HepG2 (cell line): Measurements from ENCODE around the gene ADM5. TPM values are rescaled to one million over a fixed set of nuclear protein-coding genes. Genes with fewer than 3 reads are reported as not detected.

Source experiments
- ETV6 ChIP-seq: sonication (generic); formaldehyde crosslinking; conservative IDR thresholded peaks from 2 replicates; pipeline ENCODE4 v1.4.0; 2020; ENCODE audit warnings: missing genetic modification reagents
- MED8 ChIP-seq: sonication (generic); formaldehyde crosslinking; IDR thresholded peaks from 2 replicates; pipeline ENCODE4 v1.8.1; 2023; ENCODE audit warnings: mild to moderate bottlenecking, missing genetic modification reagents; ENCODE audit not compliant: insufficient replicate concordance
- PHF5A ChIP-seq: IDR thresholded peaks from one replicate; pipeline ENCODE4 v1.6.1; 2018; ENCODE audit warnings: low read depth, missing genetic modification reagents; ENCODE audit not compliant: unreplicated experiment
- SMARCC2 ChIP-seq: fragments of 450-650 bp; IDR thresholded peaks from 2 replicates; pipeline ENCODE4 v1.6.1; 2017; ENCODE audit warnings: antibody characterized with exemption, mild to moderate bottlenecking
- ZBTB3 ChIP-seq: sonication (generic); formaldehyde crosslinking; IDR thresholded peaks from 2 replicates; pipeline ENCODE4 v1.4.0; 2020; ENCODE audit warnings: low read depth, mild to moderate bottlenecking, moderate library complexity, missing genetic modification reagents, borderline replicate concordance
- ZNF782 ChIP-seq: sonication (generic); formaldehyde crosslinking; IDR thresholded peaks from 2 replicates; pipeline ENCODE4 v1.4.0; 2020; ENCODE audit warnings: missing genetic modification reagents, mild to moderate bottlenecking, borderline replicate concordance
- polyA plus RNA-seq, 8 experiments: library from polyadenylated mRNA; depleted of rRNA in 3 of 8; stranded (reverse) in 7 of 8; unstranded in 1 of 8; fragments of >200 nt; fragmentation: Illumina TruSeq in 4 of 8; extraction: Trizol in 4 of 8; gene quantifications; 2 replicates each; pipeline versions ENCODE4 v1.2.1 to v1.2.3, GENCODE V29; 2011 to 2016; ENCODE audit warnings: low read depth in 4 of 8, missing spikeins in 1 of 8, mixed read lengths in 1 of 8; ENCODE audit not compliant: insufficient read depth in 1 of 8
- total RNA-seq, 5 experiments: library from RNA; depleted of rRNA; stranded (reverse); fragments of >200 nt; fragmentation: Illumina TruSeq; extraction: Trizol; gene quantifications; 2 replicates each; pipeline ENCODE4 v1.2.3, GENCODE V29; 2016; ENCODE audit warnings: low read depth in 1 of 5
- TF ChIP-seq, protein P1 (sequence below): sonication (generic); formaldehyde crosslinking; conservative IDR thresholded peaks from 2 replicates; pipeline ENCODE4 v1.8.0; 2022; ENCODE audit warnings: low read depth, missing genetic modification reagents
- TF ChIP-seq, protein P2 (sequence below): sonication (generic); formaldehyde crosslinking; IDR thresholded peaks from 2 replicates; pipeline ENCODE4 v1.4.0; 2020; ENCODE audit warnings: missing genetic modification reagents
- TF ChIP-seq, protein P3 (sequence below): IDR thresholded peaks from 2 replicates; pipeline ENCODE4 v1.6.1; 2012; ENCODE audit warnings: low read depth, low read length, improper control_type of control experiment
- TF ChIP-seq, protein P4 (sequence below): IDR thresholded peaks from 2 replicates; pipeline ENCODE4 v1.6.1; 2016; ENCODE audit warnings: low read depth, borderline replicate concordance
- TF ChIP-seq, protein P5 (sequence below): sonication (generic); formaldehyde crosslinking; IDR thresholded peaks from 2 replicates; pipeline ENCODE4 v1.4.0; 2020; ENCODE audit warnings: mild to moderate bottlenecking, missing genetic modification reagents
- TF ChIP-seq, protein P6 (sequence below): IDR thresholded peaks from 2 replicates; pipeline ENCODE4 v1.6.1; 2016; ENCODE audit warnings: missing biosample characterization, missing genetic modification reagents, low read depth

Gene ADM5
- total and polyA plus RNA-seq, 2 of the 13 experiments (the other 11 are each of a cell fraction or from before 2014, with no cell fraction given) = 2.7 to 4.1 TPM

DNA sequence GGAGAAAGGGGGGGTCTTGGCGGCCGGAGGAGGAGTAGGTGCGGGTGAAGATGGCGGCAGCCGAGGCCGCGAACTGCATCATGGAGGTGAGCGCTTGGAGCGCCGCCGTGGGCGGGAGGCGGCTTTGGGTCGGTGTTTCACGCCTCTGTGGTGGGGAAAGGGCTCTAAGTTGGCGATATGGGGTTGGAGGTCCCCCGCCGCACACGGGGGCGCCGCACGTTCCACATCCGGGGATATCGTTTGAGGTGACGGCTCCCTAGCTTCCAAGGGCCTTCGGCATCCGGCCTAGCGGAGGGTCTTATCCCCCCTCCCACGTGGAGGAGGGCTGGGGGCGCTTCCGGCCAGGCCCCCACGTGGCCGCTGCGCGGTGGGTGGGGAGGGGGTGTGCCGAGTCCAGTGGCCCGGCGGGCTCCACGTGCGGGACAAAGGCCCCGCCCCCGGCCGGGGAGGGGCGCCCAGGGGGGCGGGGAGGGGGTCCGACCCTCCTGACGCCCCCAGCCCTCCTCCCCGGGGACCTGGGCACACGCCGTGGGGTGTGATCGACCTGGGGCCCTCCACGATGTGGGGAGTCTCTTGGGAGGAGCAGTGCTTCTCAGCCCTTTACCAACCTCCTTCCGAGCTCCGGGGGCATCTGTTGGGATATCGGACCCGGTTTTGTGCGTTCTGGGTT is 12.0 kb upstream of the ADM5 start, which contains the start of gene PRMT1 (continued):
- TF ChIP-seq, protein P1, sequence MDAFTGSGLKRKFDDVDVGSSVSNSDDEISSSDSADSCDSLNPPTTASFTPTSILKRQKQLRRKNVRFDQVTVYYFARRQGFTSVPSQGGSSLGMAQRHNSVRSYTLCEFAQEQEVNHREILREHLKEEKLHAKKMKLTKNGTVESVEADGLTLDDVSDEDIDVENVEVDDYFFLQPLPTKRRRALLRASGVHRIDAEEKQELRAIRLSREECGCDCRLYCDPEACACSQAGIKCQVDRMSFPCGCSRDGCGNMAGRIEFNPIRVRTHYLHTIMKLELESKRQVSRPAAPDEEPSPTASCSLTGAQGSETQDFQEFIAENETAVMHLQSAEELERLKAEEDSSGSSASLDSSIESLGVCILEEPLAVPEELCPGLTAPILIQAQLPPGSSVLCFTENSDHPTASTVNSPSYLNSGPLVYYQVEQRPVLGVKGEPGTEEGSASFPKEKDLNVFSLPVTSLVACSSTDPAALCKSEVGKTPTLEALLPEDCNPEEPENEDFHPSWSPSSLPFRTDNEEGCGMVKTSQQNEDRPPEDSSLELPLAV (CRISPR knock-in tag) = no peak
- TF ChIP-seq, protein P2, sequence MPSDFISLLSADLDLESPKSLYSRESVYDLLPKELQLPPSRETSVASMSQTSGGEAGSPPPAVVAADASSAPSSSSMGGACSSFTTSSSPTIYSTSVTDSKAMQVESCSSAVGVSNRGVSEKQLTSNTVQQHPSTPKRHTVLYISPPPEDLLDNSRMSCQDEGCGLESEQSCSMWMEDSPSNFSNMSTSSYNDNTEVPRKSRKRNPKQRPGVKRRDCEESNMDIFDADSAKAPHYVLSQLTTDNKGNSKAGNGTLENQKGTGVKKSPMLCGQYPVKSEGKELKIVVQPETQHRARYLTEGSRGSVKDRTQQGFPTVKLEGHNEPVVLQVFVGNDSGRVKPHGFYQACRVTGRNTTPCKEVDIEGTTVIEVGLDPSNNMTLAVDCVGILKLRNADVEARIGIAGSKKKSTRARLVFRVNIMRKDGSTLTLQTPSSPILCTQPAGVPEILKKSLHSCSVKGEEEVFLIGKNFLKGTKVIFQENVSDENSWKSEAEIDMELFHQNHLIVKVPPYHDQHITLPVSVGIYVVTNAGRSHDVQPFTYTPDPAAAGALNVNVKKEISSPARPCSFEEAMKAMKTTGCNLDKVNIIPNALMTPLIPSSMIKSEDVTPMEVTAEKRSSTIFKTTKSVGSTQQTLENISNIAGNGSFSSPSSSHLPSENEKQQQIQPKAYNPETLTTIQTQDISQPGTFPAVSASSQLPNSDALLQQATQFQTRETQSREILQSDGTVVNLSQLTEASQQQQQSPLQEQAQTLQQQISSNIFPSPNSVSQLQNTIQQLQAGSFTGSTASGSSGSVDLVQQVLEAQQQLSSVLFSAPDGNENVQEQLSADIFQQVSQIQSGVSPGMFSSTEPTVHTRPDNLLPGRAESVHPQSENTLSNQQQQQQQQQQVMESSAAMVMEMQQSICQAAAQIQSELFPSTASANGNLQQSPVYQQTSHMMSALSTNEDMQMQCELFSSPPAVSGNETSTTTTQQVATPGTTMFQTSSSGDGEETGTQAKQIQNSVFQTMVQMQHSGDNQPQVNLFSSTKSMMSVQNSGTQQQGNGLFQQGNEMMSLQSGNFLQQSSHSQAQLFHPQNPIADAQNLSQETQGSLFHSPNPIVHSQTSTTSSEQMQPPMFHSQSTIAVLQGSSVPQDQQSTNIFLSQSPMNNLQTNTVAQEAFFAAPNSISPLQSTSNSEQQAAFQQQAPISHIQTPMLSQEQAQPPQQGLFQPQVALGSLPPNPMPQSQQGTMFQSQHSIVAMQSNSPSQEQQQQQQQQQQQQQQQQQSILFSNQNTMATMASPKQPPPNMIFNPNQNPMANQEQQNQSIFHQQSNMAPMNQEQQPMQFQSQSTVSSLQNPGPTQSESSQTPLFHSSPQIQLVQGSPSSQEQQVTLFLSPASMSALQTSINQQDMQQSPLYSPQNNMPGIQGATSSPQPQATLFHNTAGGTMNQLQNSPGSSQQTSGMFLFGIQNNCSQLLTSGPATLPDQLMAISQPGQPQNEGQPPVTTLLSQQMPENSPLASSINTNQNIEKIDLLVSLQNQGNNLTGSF (CRISPR knock-in tag) = 0 out of 2 replicates have a peak, but pooled peaks have one; percentile 27
- TF ChIP-seq, protein P3, sequence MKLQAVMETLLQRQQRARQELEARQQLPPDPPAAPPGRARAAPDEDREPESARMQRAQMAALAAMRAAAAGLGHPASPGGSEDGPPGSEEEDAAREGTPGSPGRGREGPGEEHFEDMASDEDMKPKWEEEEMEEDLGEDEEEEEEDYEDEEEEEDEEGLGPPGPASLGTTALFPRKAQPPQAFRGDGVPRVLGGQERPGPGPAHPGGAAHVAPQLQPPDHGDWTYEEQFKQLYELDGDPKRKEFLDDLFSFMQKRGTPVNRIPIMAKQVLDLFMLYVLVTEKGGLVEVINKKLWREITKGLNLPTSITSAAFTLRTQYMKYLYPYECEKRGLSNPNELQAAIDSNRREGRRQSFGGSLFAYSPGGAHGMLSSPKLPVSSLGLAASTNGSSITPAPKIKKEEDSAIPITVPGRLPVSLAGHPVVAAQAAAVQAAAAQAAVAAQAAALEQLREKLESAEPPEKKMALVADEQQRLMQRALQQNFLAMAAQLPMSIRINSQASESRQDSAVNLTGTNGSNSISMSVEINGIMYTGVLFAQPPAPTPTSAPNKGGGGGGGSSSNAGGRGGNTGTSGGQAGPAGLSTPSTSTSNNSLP = no peak
- TF ChIP-seq, protein P4, sequence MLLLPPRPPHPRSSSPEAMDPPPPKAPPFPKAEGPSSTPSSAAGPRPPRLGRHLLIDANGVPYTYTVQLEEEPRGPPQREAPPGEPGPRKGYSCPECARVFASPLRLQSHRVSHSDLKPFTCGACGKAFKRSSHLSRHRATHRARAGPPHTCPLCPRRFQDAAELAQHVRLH (CRISPR knock-in tag) = peak; percentile 66; the same call in 1 of the 2 replicates
- peak; percentile 58 for TF ChIP-seq MED8 (CRISPR knock-in tag)
- no peak for TF ChIP-seq ZNF782
- TF ChIP-seq, protein P5, sequence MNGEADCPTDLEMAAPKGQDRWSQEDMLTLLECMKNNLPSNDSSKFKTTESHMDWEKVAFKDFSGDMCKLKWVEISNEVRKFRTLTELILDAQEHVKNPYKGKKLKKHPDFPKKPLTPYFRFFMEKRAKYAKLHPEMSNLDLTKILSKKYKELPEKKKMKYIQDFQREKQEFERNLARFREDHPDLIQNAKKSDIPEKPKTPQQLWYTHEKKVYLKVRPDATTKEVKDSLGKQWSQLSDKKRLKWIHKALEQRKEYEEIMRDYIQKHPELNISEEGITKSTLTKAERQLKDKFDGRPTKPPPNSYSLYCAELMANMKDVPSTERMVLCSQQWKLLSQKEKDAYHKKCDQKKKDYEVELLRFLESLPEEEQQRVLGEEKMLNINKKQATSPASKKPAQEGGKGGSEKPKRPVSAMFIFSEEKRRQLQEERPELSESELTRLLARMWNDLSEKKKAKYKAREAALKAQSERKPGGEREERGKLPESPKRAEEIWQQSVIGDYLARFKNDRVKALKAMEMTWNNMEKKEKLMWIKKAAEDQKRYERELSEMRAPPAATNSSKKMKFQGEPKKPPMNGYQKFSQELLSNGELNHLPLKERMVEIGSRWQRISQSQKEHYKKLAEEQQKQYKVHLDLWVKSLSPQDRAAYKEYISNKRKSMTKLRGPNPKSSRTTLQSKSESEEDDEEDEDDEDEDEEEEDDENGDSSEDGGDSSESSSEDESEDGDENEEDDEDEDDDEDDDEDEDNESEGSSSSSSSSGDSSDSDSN = 0 out of 2 replicates have a peak, but pooled peaks have one; percentile 47
- no peak for TF ChIP-seq ZBTB3
- no peak for TF ChIP-seq ETV6
- no peak for TF ChIP-seq SMARCC2
- TF ChIP-seq PHF5A = no peak
- TF ChIP-seq, protein P6, sequence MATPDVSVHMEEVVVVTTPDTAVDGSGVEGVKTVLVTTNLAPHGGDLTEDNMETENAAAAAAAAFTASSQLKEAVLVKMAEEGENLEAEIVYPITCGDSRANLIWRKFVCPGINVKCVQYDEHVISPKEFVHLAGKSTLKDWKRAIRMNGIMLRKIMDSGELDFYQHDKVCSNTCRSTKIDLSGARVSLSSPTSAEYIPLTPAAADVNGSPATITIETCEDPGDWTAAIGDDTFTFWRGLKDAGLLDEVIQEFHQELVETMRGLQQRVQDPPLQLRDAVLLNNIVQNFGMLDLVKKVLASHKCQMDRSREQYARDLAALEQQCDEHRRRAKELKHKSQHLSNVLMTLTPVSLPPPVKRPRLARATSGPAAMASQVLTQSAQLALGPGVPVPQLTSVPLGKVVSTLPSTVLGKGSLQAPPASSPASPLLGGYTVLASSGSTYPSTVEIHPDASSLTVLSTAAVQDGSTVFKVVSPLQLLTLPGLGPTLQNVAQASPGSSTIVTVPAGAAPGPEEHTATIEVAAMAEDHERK (CRISPR knock-in tag) = no peak
